K562 (cell line): ENCODE data around the gene ARL6IP4. TPM values are rescaled to one million over a fixed set of nuclear protein-coding genes. Genes with fewer than 3 reads are reported as not detected.

ENCODE experiments used
- MYNN ChIP-seq, 2 experiments: sonication (generic); formaldehyde crosslinking in 1 of 2; IDR thresholded peaks; 2 replicates each; pipeline versions ENCODE4 v1.5.0 to v1.6.1; 2016 to 2020; ENCODE audit warnings: antibody characterized with exemption in 1 of 2, missing genetic modification reagents in 1 of 2
- polyA plus RNA-seq, 8 experiments: library from polyadenylated mRNA; depleted of rRNA in 4 of 8; stranded (reverse) in 5 of 8; unstranded in 3 of 8; fragments of >200 nt; fragmentation: Nextera tagmentation in 2 of 8; fragmentation: Illumina TruSeq in 1 of 8; extraction: Ambion mirVana in 2 of 8; extraction: Trizol in 1 of 8; gene quantifications; 2 replicates each; pipeline versions ENCODE4 v1.2.1 to v1.2.3, GENCODE V29; 2011 to 2014; ENCODE audit warnings: inconsistent platforms in 1 of 8, missing spikeins in 1 of 8
- total RNA-seq, 7 experiments: library from RNA; depleted of rRNA in 6 of 7; stranded (reverse); fragments of >200 nt in 6 of 7; fragmentation: Illumina TruSeq in 2 of 7; extraction: Trizol in 2 of 7; gene quantifications; 2 replicates each; pipeline versions ENCODE4 v1.2.1 to v1.2.3, GENCODE V29; 2011 to 2021; ENCODE audit warnings: low replicate concordance in 1 of 7
- TF ChIP-seq, protein P1 (sequence below): fragments of 250-450 bp; sonication (Bioruptor Pico); IDR thresholded peaks from 2 replicates; pipeline ENCODE4 v1.8.0; 2021; ENCODE audit warnings: moderate library complexity, mild to moderate bottlenecking, inconsistent platforms
- TF ChIP-seq, protein P2 (sequence below): sonication (generic); formaldehyde crosslinking; IDR thresholded peaks from 2 replicates; pipeline ENCODE4 v1.8.0; 2022; ENCODE audit warnings: mild to moderate bottlenecking, missing genetic modification reagents

Gene ARL6IP4
- total and polyA plus RNA-seq, 9 of the 15 experiments (the other 6 are each of a cell fraction or from before 2014, with no cell fraction given), result 2.4 to 255 (median 151) TPM

DNA sequence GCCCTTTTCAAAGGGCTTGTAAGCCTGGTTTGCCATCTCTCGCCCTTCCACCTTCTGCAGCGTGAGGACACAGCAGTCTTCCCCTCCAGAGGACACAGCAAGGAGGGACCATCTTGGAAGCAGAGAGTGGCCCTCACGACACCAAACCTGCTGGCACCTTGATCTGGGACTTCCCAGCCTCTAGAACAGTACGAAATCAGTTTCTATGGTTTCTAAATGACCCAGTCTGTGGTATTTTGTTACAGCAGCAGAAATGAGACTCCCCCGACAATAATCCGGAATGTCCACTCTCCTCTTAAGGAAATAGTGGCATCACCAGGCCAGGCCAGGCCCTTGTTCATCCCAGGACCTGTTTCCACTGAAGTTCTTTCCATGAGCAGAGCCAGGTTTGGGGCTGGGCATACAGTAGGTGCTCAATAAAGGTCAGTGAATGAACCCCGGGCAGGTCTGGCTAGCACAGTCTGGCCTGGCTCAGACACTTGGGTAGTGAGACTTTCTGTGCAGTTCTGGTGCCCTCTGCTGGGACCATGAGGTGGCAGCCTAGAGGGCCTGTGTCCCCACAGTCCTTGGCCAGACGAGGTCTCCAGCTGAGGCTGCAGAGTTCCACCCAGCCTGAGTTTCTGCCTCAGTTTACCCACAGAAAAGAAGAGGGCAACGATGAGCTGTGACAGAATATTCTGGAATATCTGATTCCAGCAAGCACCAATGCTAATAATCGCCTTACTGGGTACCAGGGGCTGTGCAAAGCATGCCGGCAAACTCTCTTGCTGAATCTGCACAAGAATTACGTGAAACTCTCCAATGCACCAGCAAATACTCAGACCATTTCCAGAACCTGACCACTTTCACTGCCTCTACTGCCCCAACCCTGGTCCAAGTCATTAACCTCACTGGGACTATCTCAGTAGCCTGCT, 28.2 kb upstream of the ARL6IP4 start (continued):
- TF ChIP-seq, protein P1, sequence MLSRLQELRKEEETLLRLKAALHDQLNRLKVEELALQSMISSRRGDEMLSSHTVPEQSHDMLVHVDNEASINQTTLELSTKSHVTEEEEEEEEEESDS (CRISPR knock-in tag), result no peak
- TF ChIP-seq MYNN (IDR thresholded peaks at IDR 0.05), result 0 out of 2 replicates have a peak, but pooled peaks have one; percentile 37
- no peak for TF ChIP-seq MYNN (CRISPR knock-in tag; IDR thresholded peaks at IDR 0.05)
- TF ChIP-seq, protein P2, sequence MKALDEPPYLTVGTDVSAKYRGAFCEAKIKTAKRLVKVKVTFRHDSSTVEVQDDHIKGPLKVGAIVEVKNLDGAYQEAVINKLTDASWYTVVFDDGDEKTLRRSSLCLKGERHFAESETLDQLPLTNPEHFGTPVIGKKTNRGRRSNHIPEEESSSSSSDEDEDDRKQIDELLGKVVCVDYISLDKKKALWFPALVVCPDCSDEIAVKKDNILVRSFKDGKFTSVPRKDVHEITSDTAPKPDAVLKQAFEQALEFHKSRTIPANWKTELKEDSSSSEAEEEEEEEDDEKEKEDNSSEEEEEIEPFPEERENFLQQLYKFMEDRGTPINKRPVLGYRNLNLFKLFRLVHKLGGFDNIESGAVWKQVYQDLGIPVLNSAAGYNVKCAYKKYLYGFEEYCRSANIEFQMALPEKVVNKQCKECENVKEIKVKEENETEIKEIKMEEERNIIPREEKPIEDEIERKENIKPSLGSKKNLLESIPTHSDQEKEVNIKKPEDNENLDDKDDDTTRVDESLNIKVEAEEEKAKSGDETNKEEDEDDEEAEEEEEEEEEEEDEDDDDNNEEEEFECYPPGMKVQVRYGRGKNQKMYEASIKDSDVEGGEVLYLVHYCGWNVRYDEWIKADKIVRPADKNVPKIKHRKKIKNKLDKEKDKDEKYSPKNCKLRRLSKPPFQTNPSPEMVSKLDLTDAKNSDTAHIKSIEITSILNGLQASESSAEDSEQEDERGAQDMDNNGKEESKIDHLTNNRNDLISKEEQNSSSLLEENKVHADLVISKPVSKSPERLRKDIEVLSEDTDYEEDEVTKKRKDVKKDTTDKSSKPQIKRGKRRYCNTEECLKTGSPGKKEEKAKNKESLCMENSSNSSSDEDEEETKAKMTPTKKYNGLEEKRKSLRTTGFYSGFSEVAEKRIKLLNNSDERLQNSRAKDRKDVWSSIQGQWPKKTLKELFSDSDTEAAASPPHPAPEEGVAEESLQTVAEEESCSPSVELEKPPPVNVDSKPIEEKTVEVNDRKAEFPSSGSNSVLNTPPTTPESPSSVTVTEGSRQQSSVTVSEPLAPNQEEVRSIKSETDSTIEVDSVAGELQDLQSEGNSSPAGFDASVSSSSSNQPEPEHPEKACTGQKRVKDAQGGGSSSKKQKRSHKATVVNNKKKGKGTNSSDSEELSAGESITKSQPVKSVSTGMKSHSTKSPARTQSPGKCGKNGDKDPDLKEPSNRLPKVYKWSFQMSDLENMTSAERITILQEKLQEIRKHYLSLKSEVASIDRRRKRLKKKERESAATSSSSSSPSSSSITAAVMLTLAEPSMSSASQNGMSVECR (CRISPR knock-in tag), result peak; percentile 39; the same call in 1 of the 2 replicates
- TF ChIP-seq, all 486 proteins: peak for 39
